DND-41 (cell line): ENCODE measurements around the gene C13orf46.

Source experiments
- ATAC-seq: fragments of 200-7000 bp; cut with Tn5 transposase; 3 replicates; pipeline ENCODE4 v1.9.1; 2021; ENCODE audit warnings: low read depth; ENCODE audit not compliant: insufficient read depth
- DNase-seq: peaks from one replicate; pipeline ENCODE4 v3.0.0-alpha.2; 2020
- H2AFZ ChIP-seq: 2 replicates; pipeline ENCODE4 v1.6.0; 2012; ENCODE audit warnings: low read depth, low read length
- H3K27ac ChIP-seq: 2 replicates; pipeline ENCODE4 v1.5.1; 2012; ENCODE audit warnings: low read length, inconsistent platforms
- H3K27me3 ChIP-seq: fragments of 200-600 bp; sonication (generic); 2 replicates; pipeline ENCODE4 v1.6.0; 2012; ENCODE audit warnings: low read length, mild to moderate bottlenecking, inconsistent platforms; ENCODE audit not compliant: insufficient read depth, poor library complexity
- H3K36me3 ChIP-seq: 2 replicates; pipeline ENCODE4 v1.5.1; 2012; ENCODE audit warnings: low read length, inconsistent platforms; ENCODE audit not compliant: insufficient read depth
- H3K4me1 ChIP-seq: 2 replicates; pipeline ENCODE4 v1.5.1; 2012; ENCODE audit warnings: mild to moderate bottlenecking, low read length; ENCODE audit not compliant: insufficient read depth
- H3K4me2 ChIP-seq: 2 replicates; pipeline ENCODE4 v1.6.0; 2012; ENCODE audit warnings: mild to moderate bottlenecking, moderate library complexity, low read length, inconsistent platforms; ENCODE audit not compliant: insufficient read depth
- H3K4me3 ChIP-seq, 2 experiments: fragments of 200-600 bp in 1 of 2; shearing (Covaris generic) in 1 of 2; 2 replicates each; pipeline ENCODE4 v1.5.1; 2012 to 2016; ENCODE audit warnings: inconsistent platforms in 2 of 2, low read length in 2 of 2, mild to moderate bottlenecking in 2 of 2, low read depth in 1 of 2, moderate library complexity in 1 of 2
- H3K79me2 ChIP-seq: 2 replicates; pipeline ENCODE4 v1.6.0; 2012; ENCODE audit warnings: low read length, inconsistent platforms; ENCODE audit not compliant: insufficient read depth
- H3K9ac ChIP-seq: 2 replicates; pipeline ENCODE4 v1.6.0; 2012; ENCODE audit warnings: low read depth, mild to moderate bottlenecking, inconsistent platforms, low read length, moderate library complexity
- H3K9me3 ChIP-seq: 2 replicates; pipeline ENCODE4 v1.5.1; 2012; ENCODE audit warnings: low read length, moderate library complexity, mild to moderate bottlenecking, inconsistent platforms; ENCODE audit not compliant: insufficient read depth, severe bottlenecking
- H4K20me1 ChIP-seq: 2 replicates; pipeline ENCODE4 v1.6.0; 2012; ENCODE audit warnings: low read length; ENCODE audit not compliant: insufficient read depth
- EZH2 ChIP-seq: IDR thresholded peaks from 3 replicates; pipeline ENCODE4 v1.6.1; 2012; ENCODE audit warnings: borderline replicate concordance, low read depth, mild to moderate bottlenecking, moderate library complexity, low read length, inconsistent platforms; ENCODE audit not compliant: severe bottlenecking
- TF ChIP-seq, protein P1 (sequence below): IDR thresholded peaks from 2 replicates; pipeline ENCODE4 v1.5.1; 2012; ENCODE audit warnings: borderline replicate concordance, low read length, moderate library complexity, mild to moderate bottlenecking; ENCODE audit not compliant: poor library complexity, severe bottlenecking; ENCODE audit errors: extremely low read depth

The C13orf46 gene

GRCh38 chr13:113976711-113977684 is 3.1 kb upstream of the C13orf46 start:
- no peak overlapping the region for H3K27ac ChIP-seq
- peaks cover 68% of the 10 kb centered on the region for H3K36me3 ChIP-seq
- no peak overlapping the region for H3K4me2 ChIP-seq
- ATAC-seq (no peak), DNase-seq (no peak)
- H3K4me1 ChIP-seq = no peaks in the 10 kb centered on the region
- no peak overlapping the region for H3K4me3 ChIP-seq
- no peak overlapping the region for H2AFZ ChIP-seq
- no peaks in the 10 kb centered on the region for H3K9me3 ChIP-seq
- H3K9ac ChIP-seq = no peak overlapping the region
- H3K79me2 ChIP-seq = no peaks in the 10 kb centered on the region
- TF ChIP-seq EZH2 = no peak
- TF ChIP-seq, protein P1, sequence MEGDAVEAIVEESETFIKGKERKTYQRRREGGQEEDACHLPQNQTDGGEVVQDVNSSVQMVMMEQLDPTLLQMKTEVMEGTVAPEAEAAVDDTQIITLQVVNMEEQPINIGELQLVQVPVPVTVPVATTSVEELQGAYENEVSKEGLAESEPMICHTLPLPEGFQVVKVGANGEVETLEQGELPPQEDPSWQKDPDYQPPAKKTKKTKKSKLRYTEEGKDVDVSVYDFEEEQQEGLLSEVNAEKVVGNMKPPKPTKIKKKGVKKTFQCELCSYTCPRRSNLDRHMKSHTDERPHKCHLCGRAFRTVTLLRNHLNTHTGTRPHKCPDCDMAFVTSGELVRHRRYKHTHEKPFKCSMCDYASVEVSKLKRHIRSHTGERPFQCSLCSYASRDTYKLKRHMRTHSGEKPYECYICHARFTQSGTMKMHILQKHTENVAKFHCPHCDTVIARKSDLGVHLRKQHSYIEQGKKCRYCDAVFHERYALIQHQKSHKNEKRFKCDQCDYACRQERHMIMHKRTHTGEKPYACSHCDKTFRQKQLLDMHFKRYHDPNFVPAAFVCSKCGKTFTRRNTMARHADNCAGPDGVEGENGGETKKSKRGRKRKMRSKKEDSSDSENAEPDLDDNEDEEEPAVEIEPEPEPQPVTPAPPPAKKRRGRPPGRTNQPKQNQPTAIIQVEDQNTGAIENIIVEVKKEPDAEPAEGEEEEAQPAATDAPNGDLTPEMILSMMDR = no peak
- peaks cover 13% of the 10 kb centered on the region; the same call in 1 of the 2 replicates for H4K20me1 ChIP-seq
- H3K27me3 ChIP-seq = no peaks in the 10 kb centered on the region

DNA sequence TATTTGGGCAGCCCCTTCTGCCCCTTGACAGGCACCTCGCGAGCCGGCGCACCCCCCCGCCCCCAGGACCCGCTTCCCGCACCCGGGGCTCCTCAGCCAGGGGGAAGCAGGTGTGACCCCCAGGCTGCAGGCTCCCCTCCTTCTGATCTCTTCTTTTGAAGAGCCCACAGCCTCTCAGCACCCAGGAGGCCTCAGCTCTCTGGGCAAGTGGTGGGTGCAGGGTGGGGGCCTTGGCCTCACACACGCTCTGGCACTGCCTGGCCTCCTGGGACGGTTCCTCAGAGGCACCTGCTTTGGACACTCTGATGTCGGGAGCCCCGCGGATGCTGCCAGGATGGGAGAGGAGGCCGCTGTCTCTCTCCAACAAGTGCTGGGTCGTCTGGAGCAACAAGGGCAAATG is 1.5 kb upstream of the C13orf46 start:
- no peak overlapping the region for H3K27ac ChIP-seq
- no peaks in the 10 kb centered on the region for H3K79me2 ChIP-seq
- ATAC-seq (no peak), DNase-seq (no peak)
- no peaks in the 10 kb centered on the region for H3K27me3 ChIP-seq
- no peak overlapping the region for H3K4me3 ChIP-seq
- H3K9me3 ChIP-seq = no peaks in the 10 kb centered on the region
- no peak overlapping the region for H2AFZ ChIP-seq
- H4K20me1 ChIP-seq = peaks cover 10% of the 10 kb centered on the region; the same call in 1 of the 2 replicates
- H3K36me3 ChIP-seq = peaks cover 55% of the 10 kb centered on the region
- H3K4me1 ChIP-seq = no peaks in the 10 kb centered on the region
- no peak for TF ChIP-seq EZH2
- TF ChIP-seq, protein P1 = no peak
- H3K9ac ChIP-seq = no peak overlapping the region
- no peak overlapping the region for H3K4me2 ChIP-seq

- TF ChIP-seq EZH2 = no peak
- TF ChIP-seq, protein P1 = no peak
- no peak overlapping the region for H3K27ac ChIP-seq
- no peaks in the 10 kb centered on the region for H3K79me2 ChIP-seq
- no peaks in the 10 kb centered on the region for H3K9me3 ChIP-seq
- no peak overlapping the region for H3K4me2 ChIP-seq
- H4K20me1 ChIP-seq = peaks cover 2% of the 10 kb centered on the region; the same call in 1 of the 2 replicates
- no peaks in the 10 kb centered on the region for H3K27me3 ChIP-seq
- no peaks in the 10 kb centered on the region for H3K4me1 ChIP-seq
- peaks cover 46% of the 10 kb centered on the region for H3K36me3 ChIP-seq
- no peak overlapping the region for H3K4me3 ChIP-seq
- H3K9ac ChIP-seq = no peak overlapping the region
- no peak for ATAC-seq
- no peak overlapping the region for H2AFZ ChIP-seq
- no peak for DNase-seq
Measured at GRCh38 chr13:113974304-113975281, 717 bp upstream of the C13orf46 start.
